PC-3 (cell line): ENCODE measurements around the gene CCL14. TPM values are rescaled to one million over a fixed set of nuclear protein-coding genes. Genes with fewer than 3 reads are reported as not detected.

ENCODE experiments used
- ATAC-seq: fragments of 200-7000 bp; cut with Tn5 transposase; 2 replicates; pipeline ENCODE4 v1.9.1; 2020; ENCODE audit warnings: mild to moderate bottlenecking, moderate library complexity
- BruUV-seq: library from RNA; stranded (reverse); fragments of 400-500 nt; replicated peaks from 2 replicates; lab custom pipeline; 2021; lab: Mats Ljungman, UMichigan
- CTCF ChIA-PET: fragments of 300-600 bp; sonication (Branson Sonifier 250); formaldehyde crosslinking; loops from one replicate; lab custom pipeline; 2022; ENCODE audit warnings: antibody characterized with exemption; lab: Charles Lee
- POLR2A ChIA-PET: fragments of 300-600 bp; sonication (Branson Sonifier 250); formaldehyde crosslinking; loops from one replicate; lab custom pipeline; 2022; ENCODE audit warnings: antibody characterized with exemption; ENCODE audit not compliant: unreplicated experiment; lab: Charles Lee
- DNase-seq: peaks from one replicate; pipeline ENCODE4 v3.0.0-alpha.2; 2015
- H2AFZ ChIP-seq: fragments of 300-600 bp; sonication (generic); 2 replicates; pipeline ENCODE4 v1.6.0; 2016; ENCODE audit warnings: antibody characterized with exemption, low read length
- H3F3A ChIP-seq: fragments of 300-600 bp; sonication (generic); one replicate; pipeline ENCODE4 v1.6.0; 2017; ENCODE audit warnings: antibody characterized with exemption, low read length, control low read depth, mild to moderate bottlenecking; ENCODE audit not compliant: unreplicated experiment
- H3K27ac ChIP-seq: fragments of 300-600 bp; sonication (generic); 2 replicates; pipeline ENCODE4 v1.5.1; 2016; ENCODE audit warnings: mild to moderate bottlenecking, low read length
- H3K27me3 ChIP-seq: fragments of 300-600 bp; sonication (generic); 2 replicates; pipeline ENCODE4 v1.6.1; 2016; ENCODE audit warnings: low read length, mixed read lengths
- H3K36me3 ChIP-seq: fragments of 300-600 bp; sonication (generic); 2 replicates; pipeline ENCODE4 v1.6.1; 2016; ENCODE audit warnings: low read depth, mixed run types, low read length, mixed read lengths
- H3K4me1 ChIP-seq: fragments of 300-600 bp; sonication (generic); 2 replicates; pipeline ENCODE4 v1.5.1; 2016; ENCODE audit warnings: low read length; ENCODE audit not compliant: insufficient read depth
- H3K4me2 ChIP-seq: fragments of 300-600 bp; sonication (generic); 2 replicates; pipeline ENCODE4 v1.6.0; 2016; ENCODE audit warnings: low read length
- H3K4me3 ChIP-seq: fragments of 300-600 bp; sonication (generic); 2 replicates; pipeline ENCODE4 v1.5.1; 2016; ENCODE audit warnings: mild to moderate bottlenecking, low read length, mixed read lengths
- H3K79me2 ChIP-seq: fragments of 300-600 bp; sonication (generic); 2 replicates; pipeline ENCODE4 v1.6.1; 2017; ENCODE audit warnings: low read length, mixed read lengths
- H3K9ac ChIP-seq: fragments of 300-600 bp; sonication (generic); 2 replicates; pipeline ENCODE4 v1.6.0; 2016; ENCODE audit warnings: mild to moderate bottlenecking, low read length
- H3K9me2 ChIP-seq: fragments of 300-600 bp; sonication (generic); replicated peaks from 2 replicates; pipeline ENCODE4 v1.6.1; 2016; ENCODE audit warnings: mixed run types, low read length, mixed read lengths
- H3K9me3 ChIP-seq: fragments of 300-600 bp; sonication (generic); 2 replicates; pipeline ENCODE4 v1.6.1; 2016; ENCODE audit warnings: low read length, mixed read lengths
- H4K20me1 ChIP-seq: fragments of 300-600 bp; sonication (generic); 2 replicates; pipeline ENCODE4 v1.6.1; 2016; ENCODE audit warnings: low read length, mixed read lengths
- EZH2 ChIP-seq: fragments of 300-600 bp; sonication (generic); IDR thresholded peaks from one replicate; pipeline ENCODE4 v1.6.1; 2017; ENCODE audit warnings: antibody characterized with exemption, mild to moderate bottlenecking, low read length; ENCODE audit not compliant: unreplicated experiment
- EZH2phosphoT487 ChIP-seq: fragments of 300-600 bp; sonication (generic); IDR thresholded peaks from 2 replicates; pipeline ENCODE4 v1.6.1; 2018; ENCODE audit warnings: mild to moderate bottlenecking, antibody characterized with exemption, low read length, borderline replicate concordance
- intact Hi-C: fragments of 100-400 bp; cut with micrococcal nuclease; formaldehyde crosslinking; loops from 2 replicates; pipeline ENCODE4 v1.9.0; 2023
- total RNA-seq: library from RNA; depleted of rRNA; stranded (reverse); fragments of >200 nt; gene quantifications from 2 replicates; pipeline ENCODE4 v1.2.3, GENCODE V29; 2014
- TF ChIP-seq, protein P1 (sequence below): fragments of 300-600 bp; sonication (generic); conservative IDR thresholded peaks from 2 replicates; pipeline ENCODE4 v1.5.1; 2017; ENCODE audit warnings: antibody characterized with exemption, low read depth, mild to moderate bottlenecking, low read length

Gene CCL14
- total RNA-seq, 1 experiment from 2014 or later: not detected

DNA sequence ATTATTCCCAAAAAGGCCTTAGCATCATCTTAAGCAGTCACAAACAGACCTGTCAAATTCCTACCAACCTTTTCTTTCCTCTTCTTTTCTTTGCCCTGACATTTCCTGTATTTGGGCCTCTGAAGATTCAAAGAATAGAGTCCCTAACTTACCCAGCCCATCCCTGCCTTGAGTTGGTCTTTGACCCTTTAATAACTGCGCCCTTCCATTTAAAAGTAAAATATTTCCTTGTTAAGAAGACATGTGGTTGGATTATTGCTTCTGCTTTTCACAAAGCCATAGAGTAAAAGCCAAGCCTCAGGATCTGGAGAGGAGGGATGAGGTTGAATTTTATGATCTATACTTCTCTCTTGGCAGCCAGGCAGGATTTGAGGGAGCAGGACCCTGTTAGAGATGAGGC lies 44.4 kb upstream of the CCL14 start:
- H3K79me2 ChIP-seq: no peaks in the 10 kb centered on the region
- no peak overlapping the region for H3K4me3 ChIP-seq
- H3K4me1 ChIP-seq: no peaks in the 10 kb centered on the region
- H3K9ac ChIP-seq: no peak overlapping the region
- no peaks in the 10 kb centered on the region for H3K9me3 ChIP-seq
- H3K4me2 ChIP-seq: no peak overlapping the region
- POLR2A ChIA-PET: no interaction called here
- peaks cover 29% of the 10 kb centered on the region for H3K27me3 ChIP-seq
- H3K9me2 ChIP-seq: no peaks in the 10 kb centered on the region
- no peak for DNase-seq
- ATAC-seq: no peak
- no TSS peak for BruUV-seq
- H2AFZ ChIP-seq: no peak overlapping the region
- intact Hi-C loops: no loop called here
- no peaks in the 10 kb centered on the region for H3K36me3 ChIP-seq
- CTCF ChIA-PET: no interaction called here
- no peaks in the 10 kb centered on the region for H4K20me1 ChIP-seq
- no peak overlapping the region for H3K27ac ChIP-seq
- no peaks in the 10 kb centered on the region for H3F3A ChIP-seq
- TF ChIP-seq, protein P1, sequence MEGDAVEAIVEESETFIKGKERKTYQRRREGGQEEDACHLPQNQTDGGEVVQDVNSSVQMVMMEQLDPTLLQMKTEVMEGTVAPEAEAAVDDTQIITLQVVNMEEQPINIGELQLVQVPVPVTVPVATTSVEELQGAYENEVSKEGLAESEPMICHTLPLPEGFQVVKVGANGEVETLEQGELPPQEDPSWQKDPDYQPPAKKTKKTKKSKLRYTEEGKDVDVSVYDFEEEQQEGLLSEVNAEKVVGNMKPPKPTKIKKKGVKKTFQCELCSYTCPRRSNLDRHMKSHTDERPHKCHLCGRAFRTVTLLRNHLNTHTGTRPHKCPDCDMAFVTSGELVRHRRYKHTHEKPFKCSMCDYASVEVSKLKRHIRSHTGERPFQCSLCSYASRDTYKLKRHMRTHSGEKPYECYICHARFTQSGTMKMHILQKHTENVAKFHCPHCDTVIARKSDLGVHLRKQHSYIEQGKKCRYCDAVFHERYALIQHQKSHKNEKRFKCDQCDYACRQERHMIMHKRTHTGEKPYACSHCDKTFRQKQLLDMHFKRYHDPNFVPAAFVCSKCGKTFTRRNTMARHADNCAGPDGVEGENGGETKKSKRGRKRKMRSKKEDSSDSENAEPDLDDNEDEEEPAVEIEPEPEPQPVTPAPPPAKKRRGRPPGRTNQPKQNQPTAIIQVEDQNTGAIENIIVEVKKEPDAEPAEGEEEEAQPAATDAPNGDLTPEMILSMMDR: no peak
- TF ChIP-seq EZH2: no peak
- no peak for TF ChIP-seq EZH2phosphoT487

DNA sequence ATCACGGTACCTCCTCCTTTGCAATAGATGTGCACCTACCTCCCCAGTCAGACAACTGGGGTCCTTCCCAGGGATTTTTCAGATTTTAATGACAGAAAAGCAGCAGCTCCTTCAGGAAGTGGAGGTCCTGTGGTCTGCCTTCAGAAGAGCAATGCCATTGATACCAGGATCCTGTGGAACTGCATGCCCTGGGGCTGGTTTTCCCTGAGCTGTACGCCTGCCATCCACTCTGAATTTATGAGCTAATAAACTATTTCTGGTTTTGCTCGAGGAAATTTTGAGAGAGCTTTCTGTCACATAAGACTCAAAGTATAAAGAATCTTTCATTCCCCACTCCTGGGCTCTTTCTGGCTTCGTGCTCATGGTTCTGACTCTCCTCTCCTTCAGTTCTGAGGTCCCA lies 41.2 kb upstream of the CCL14 start:
- no peak for TF ChIP-seq EZH2
- TF ChIP-seq EZH2phosphoT487: no peak
- TF ChIP-seq, protein P1: no peak
- no TSS peak for BruUV-seq
- intact Hi-C loops: no loop called here
- no peak overlapping the region for H3K9ac ChIP-seq
- no peaks in the 10 kb centered on the region for H3F3A ChIP-seq
- H3K4me2 ChIP-seq: no peak overlapping the region
- ATAC-seq (no peak), DNase-seq (no peak)
- no peak overlapping the region for H2AFZ ChIP-seq
- no peak overlapping the region for H3K4me3 ChIP-seq
- peaks cover 32% of the 10 kb centered on the region for H3K27me3 ChIP-seq
- H3K9me3 ChIP-seq: no peaks in the 10 kb centered on the region
- H3K79me2 ChIP-seq: no peaks in the 10 kb centered on the region
- no peaks in the 10 kb centered on the region for H3K9me2 ChIP-seq
- H3K27ac ChIP-seq: no peak overlapping the region
- no peaks in the 10 kb centered on the region for H4K20me1 ChIP-seq
- no peaks in the 10 kb centered on the region for H3K36me3 ChIP-seq
- ChIA-PET CTCF (no interaction called here), POLR2A (no interaction called here)
- H3K4me1 ChIP-seq: no peaks in the 10 kb centered on the region

DNA sequence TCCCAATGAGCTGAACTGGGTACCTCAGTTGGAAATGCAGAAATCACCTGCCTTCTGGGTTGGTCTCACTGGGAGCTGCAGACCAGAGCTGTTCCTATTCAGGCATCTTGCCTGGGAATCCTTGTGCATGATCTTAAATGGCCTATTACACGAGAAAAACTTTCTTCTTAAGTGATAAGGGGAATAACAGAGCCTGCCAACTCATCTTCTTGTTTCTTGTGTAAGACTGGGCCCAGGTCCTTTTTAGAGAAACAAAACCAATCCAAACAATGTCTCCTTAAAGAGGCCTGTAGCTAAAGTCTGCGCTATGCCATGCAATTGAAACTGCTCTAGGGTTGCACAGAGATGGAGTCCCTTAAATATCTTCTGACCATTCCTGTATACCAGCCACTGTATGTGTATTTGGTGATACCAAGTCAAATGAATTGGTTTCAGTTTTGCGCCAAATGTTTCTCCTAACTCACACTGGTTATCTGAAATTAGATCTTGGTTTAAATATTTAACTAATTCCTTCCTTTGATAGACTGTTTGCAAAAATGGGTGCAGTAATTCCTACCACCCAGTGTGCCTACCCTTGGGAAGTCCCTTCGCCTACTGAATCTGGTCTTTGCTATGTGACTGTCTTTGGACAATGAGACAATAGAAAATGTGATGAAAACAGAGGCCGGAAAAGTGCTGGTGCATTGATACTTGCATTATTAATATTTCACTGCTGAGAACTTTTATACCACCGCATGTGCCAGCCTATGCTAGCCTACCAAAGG lies 37.8 kb upstream of the CCL14 start:
- Histone ChIP-seq H3K4me1 (no peaks in the 10 kb centered on the region), H3K27me3 (peaks cover 23% of the 10 kb centered on the region), H4K20me1 (no peaks in the 10 kb centered on the region), H3K27ac (no peak overlapping the region), H3K9me2 (no peaks in the 10 kb centered on the region), H3F3A (no peaks in the 10 kb centered on the region), H3K4me3 (no peak overlapping the region), H3K9me3 (no peaks in the 10 kb centered on the region), H3K79me2 (no peaks in the 10 kb centered on the region), H2AFZ (no peak overlapping the region), H3K9ac (no peak overlapping the region), H3K4me2 (no peak overlapping the region), H3K36me3 (no peaks in the 10 kb centered on the region)
- DNase-seq: no peak
- ChIA-PET POLR2A (no interaction called here), CTCF (no interaction called here)
- intact Hi-C loops: no loop called here
- BruUV-seq: no TSS peak
- no peak for ATAC-seq
- no peak for TF ChIP-seq EZH2
- TF ChIP-seq, protein P1: no peak
- TF ChIP-seq EZH2phosphoT487: no peak
